ENCODE data around the gene SCAMP4.

Gene SCAMP4

GRCh38 chr19:1936916-1937610 lies 31.9 kb downstream of the SCAMP4 start:
- Histone ChIP-seq H3K9me3 (ENCODE audit: insufficient read depth, low read depth, low read length) (no peaks in the 10 kb centered on the region), H3K27ac (ENCODE audit: low read length) (no peak overlapping the region), H3K9ac (ENCODE audit: low read depth, low read length) (no peak overlapping the region), H3K36me3 (ENCODE audit: insufficient read depth, low read depth, low read length) (no peaks in the 10 kb centered on the region), H3K4me1 (ENCODE audit: insufficient read depth, low read length) (peaks cover 6% of the 10 kb centered on the region; the same call in 1 of the 2 replicates), H3K4me3 (ENCODE audit: low read length) (no peak overlapping the region), H3K27me3 (ENCODE audit: insufficient read depth, low read length) (no peaks in the 10 kb centered on the region)

GRCh38 chr19:1938071-1938470 lies 32.9 kb downstream of the SCAMP4 start:
- Histone ChIP-seq H3K36me3 (ENCODE audit: insufficient read depth, low read depth, low read length) (no peaks in the 10 kb centered on the region), H3K27ac (ENCODE audit: low read length) (no peak overlapping the region), H3K4me1 (ENCODE audit: insufficient read depth, low read length) (peaks cover 8% of the 10 kb centered on the region; the same call in 1 of the 2 replicates), H3K9me3 (ENCODE audit: insufficient read depth, low read depth, low read length) (no peaks in the 10 kb centered on the region), H3K4me3 (ENCODE audit: low read length) (no peak overlapping the region), H3K9ac (ENCODE audit: low read depth, low read length) (no peak overlapping the region), H3K27me3 (ENCODE audit: insufficient read depth, low read length) (no peaks in the 10 kb centered on the region)

- Histone ChIP-seq H3K9ac (ENCODE audit: low read depth, low read length) (peak within 1 kb of the TSS; percentile 89; the same call in 1 of the 2 replicates), H3K4me1 (ENCODE audit: insufficient read depth, low read length) (peaks cover 9% of the 10 kb centered on the region; the same call in 1 of the 2 replicates), H3K4me3 (ENCODE audit: low read length) (peak within 1 kb of the TSS; percentile 99), H3K36me3 (ENCODE audit: insufficient read depth, low read depth, low read length) (no peaks in the 10 kb centered on the region), H3K27me3 (ENCODE audit: insufficient read depth, low read length) (no peaks in the 10 kb centered on the region), H3K27ac (ENCODE audit: low read length) (peak within 1 kb of the TSS; percentile 90), H3K9me3 (ENCODE audit: insufficient read depth, low read depth, low read length) (no peaks in the 10 kb centered on the region)
These were observed 36.2 kb downstream of the SCAMP4 start, which contains the start of gene CSNK1G2 for GRCh38 chr19:1941146-1942077. TSS of gene CSNK1G2 (plus strand) at chr19:1941172. CDS start at chr19:1969773, 28,601 bp downstream.

DNA sequence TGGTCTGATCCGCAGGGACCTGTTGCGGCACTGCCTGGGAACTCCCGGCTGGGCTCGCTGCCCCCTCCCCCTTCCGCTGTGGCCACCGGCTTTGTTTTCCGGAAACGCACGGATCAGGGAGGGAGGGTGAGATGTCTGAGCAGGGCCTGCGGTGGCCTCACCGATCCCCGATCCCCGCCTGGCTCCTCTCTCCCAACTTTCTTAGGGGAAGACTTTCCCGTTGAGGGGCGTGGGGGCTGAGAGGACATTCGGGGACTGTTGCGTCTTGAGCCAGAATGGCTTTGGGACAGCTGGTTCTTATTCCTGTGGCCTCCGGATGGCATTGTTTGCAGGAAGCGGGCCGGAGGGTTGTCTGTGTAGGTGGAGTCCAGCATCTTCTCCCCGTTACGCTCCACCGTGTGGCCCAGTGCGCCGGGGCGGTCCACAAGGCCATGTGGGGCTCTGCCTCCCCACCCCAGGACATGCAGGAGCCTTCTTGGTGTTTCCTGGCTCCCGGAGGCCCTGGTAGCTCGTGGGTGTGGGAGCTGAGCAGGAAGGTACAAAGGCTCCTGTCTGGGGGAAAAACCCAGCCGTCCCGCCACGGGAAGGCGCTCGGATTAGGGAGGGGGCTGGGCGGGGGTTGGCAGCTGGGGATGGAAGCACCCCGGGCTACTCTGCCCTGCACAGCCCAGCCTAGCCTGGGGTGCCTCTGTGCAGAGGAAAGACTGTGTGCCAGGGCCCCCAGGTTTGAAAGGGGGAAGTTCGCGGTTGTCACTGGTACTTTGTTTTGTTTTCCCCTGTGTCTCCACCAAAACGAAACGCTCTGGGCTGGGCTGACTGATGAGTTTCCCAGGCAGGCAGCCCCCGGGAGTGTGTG lies 37.1 kb downstream of the SCAMP4 start:
- Histone ChIP-seq H3K36me3 (ENCODE audit: insufficient read depth, low read depth, low read length) (no peaks in the 10 kb centered on the region), H3K27ac (ENCODE audit: low read length) (peak overlapping the region; percentile 85), H3K4me1 (ENCODE audit: insufficient read depth, low read length) (peaks cover 9% of the 10 kb centered on the region; the same call in 1 of the 2 replicates)

GRCh38 chr19:1942934-1943555 lies 37.8 kb downstream of the SCAMP4 start:
- peaks cover 9% of the 10 kb centered on the region; the same call in 1 of the 2 replicates for H3K4me1 ChIP-seq (ENCODE audit: insufficient read depth, low read length)
- peak overlapping the region; percentile 89 for H3K9ac ChIP-seq (ENCODE audit: low read depth, low read length)
- H3K4me3 ChIP-seq (ENCODE audit: low read length), result peak overlapping the region; percentile 99
- no peaks in the 10 kb centered on the region for H3K9me3 ChIP-seq (ENCODE audit: insufficient read depth, low read depth, low read length)
- no peak overlapping the region for H3K27ac ChIP-seq (ENCODE audit: low read length)
- H3K36me3 ChIP-seq (ENCODE audit: insufficient read depth, low read depth, low read length), result no peaks in the 10 kb centered on the region
- H3K27me3 ChIP-seq (ENCODE audit: insufficient read depth, low read length), result no peaks in the 10 kb centered on the region

More for the DNA sequence above, 37.1 kb downstream of the SCAMP4 start:
- Histone ChIP-seq H3K27me3 (ENCODE audit: insufficient read depth, low read length) (no peaks in the 10 kb centered on the region), H3K9me3 (ENCODE audit: insufficient read depth, low read depth, low read length) (no peaks in the 10 kb centered on the region), H3K4me3 (ENCODE audit: low read length) (peak overlapping the region; percentile 99), H3K9ac (ENCODE audit: low read depth, low read length) (peak overlapping the region; percentile 89)

GRCh38 chr19:1943661-1944087 lies 38.5 kb downstream of the SCAMP4 start:
- H3K4me3 ChIP-seq (ENCODE audit: low read length), result no peak overlapping the region
- H3K27me3 ChIP-seq (ENCODE audit: insufficient read depth, low read length), result no peaks in the 10 kb centered on the region
- no peak overlapping the region for H3K27ac ChIP-seq (ENCODE audit: low read length)
- H3K9me3 ChIP-seq (ENCODE audit: insufficient read depth, low read depth, low read length), result no peaks in the 10 kb centered on the region
- H3K4me1 ChIP-seq (ENCODE audit: insufficient read depth, low read length), result peaks cover 9% of the 10 kb centered on the region; the same call in 1 of the 2 replicates
- no peaks in the 10 kb centered on the region for H3K36me3 ChIP-seq (ENCODE audit: insufficient read depth, low read depth, low read length)
- no peak overlapping the region for H3K9ac ChIP-seq (ENCODE audit: low read depth, low read length)

DNA sequence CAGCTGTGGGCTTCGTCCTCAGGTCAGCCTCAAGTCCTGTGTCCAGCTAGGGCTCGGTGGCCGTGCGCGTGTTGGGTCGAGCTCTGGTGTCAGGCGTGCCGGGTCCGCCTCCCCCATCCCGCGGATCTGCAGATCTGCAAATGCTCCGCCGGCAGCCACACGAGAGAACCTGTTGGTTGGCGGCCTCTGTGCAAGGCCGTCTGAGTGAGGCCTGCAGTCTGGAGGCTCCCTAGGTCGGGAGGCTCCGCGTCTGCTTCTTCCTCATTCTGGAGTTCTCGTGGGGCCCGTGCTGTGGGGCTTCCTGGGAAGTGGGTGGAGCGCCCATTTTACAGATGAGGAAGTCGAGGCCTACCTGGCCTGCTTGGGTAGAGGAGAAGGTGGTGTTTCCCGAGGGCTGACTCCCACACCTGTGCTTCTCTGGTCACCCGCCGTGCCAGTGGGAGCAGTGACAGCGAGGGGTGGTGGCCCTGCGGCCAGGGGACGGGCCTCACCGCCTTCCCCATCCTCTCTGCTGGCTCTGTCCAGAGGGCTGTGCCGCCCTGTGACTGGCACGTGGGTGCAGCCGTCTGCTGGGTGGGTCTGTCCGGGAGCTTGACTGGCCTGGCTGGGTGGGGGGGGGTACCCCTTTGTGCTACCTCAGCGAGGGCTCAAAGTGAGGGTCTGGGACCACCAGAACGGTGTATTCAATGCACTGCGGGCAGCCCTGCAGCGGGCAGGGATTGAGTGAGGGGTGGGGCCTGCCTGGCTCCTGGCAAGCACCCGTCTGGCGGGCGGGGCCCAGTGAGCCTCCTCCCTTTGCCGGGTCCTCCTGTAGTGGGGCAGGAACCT lies 39.1 kb downstream of the SCAMP4 start:
- no peaks in the 10 kb centered on the region for H3K36me3 ChIP-seq (ENCODE audit: insufficient read depth, low read depth, low read length)
- peaks cover 9% of the 10 kb centered on the region; the same call in 1 of the 2 replicates for H3K4me1 ChIP-seq (ENCODE audit: insufficient read depth, low read length)
- no peak overlapping the region for H3K27ac ChIP-seq (ENCODE audit: low read length)
- no peak overlapping the region for H3K9ac ChIP-seq (ENCODE audit: low read depth, low read length)
- no peaks in the 10 kb centered on the region for H3K27me3 ChIP-seq (ENCODE audit: insufficient read depth, low read length)
- H3K4me3 ChIP-seq (ENCODE audit: low read length), result no peak overlapping the region
- H3K9me3 ChIP-seq (ENCODE audit: insufficient read depth, low read depth, low read length), result no peaks in the 10 kb centered on the region

GRCh38 chr19:1944916-1945561 lies 39.8 kb downstream of the SCAMP4 start:
- Histone ChIP-seq H3K4me1 (ENCODE audit: insufficient read depth, low read length) (peaks cover 6% of the 10 kb centered on the region; the same call in 1 of the 2 replicates), H3K27me3 (ENCODE audit: insufficient read depth, low read length) (no peaks in the 10 kb centered on the region), H3K4me3 (ENCODE audit: low read length) (no peak overlapping the region), H3K36me3 (ENCODE audit: insufficient read depth, low read depth, low read length) (no peaks in the 10 kb centered on the region), H3K27ac (ENCODE audit: low read length) (no peak overlapping the region), H3K9me3 (ENCODE audit: insufficient read depth, low read depth, low read length) (no peaks in the 10 kb centered on the region), H3K9ac (ENCODE audit: low read depth, low read length) (no peak overlapping the region)

DNA sequence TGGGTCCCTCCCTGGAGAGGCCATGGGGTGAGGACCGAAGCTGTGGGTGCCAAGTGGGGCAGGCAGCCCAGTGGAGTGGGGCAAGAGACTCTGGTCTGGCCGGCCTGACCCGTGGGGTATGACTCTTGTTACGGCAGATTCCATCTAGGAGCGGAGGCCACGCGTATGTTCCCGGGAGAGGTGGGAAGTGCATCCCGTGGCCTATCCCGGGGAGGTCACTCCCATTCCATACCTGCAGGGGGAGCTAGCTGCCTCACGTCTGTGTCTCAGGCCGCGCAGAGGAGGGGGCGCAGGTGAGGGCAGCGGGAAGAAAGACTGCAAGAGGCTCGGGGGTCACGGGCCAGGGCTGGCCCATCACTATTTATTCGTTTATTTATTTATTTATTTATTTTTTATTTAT lies 40.7 kb downstream of the SCAMP4 start:
- Histone ChIP-seq H3K9me3 (ENCODE audit: insufficient read depth, low read depth, low read length) (no peaks in the 10 kb centered on the region), H3K27me3 (ENCODE audit: insufficient read depth, low read length) (no peaks in the 10 kb centered on the region), H3K36me3 (ENCODE audit: insufficient read depth, low read depth, low read length) (peaks cover 5% of the 10 kb centered on the region; the same call in 1 of the 2 replicates), H3K9ac (ENCODE audit: low read depth, low read length) (no peak overlapping the region), H3K4me1 (ENCODE audit: insufficient read depth, low read length) (peaks cover 3% of the 10 kb centered on the region; the same call in 1 of the 2 replicates), H3K4me3 (ENCODE audit: low read length) (no peak overlapping the region), H3K27ac (ENCODE audit: low read length) (no peak overlapping the region)
